ENCODE results near the gene TP53BP2. TPM values are rescaled to one million over a fixed set of nuclear protein-coding genes. Genes with fewer than 3 reads are reported as not detected.
A peak's percentile ranks its signal among the peaks of the same experiment; 100 is the strongest.
"Not testable (repeated sequence)": the region's sequence is repeated elsewhere in the genome, so short reads cannot be mapped to it uniquely, and the experiment has no call there.

Gene TP53BP2, protein sequence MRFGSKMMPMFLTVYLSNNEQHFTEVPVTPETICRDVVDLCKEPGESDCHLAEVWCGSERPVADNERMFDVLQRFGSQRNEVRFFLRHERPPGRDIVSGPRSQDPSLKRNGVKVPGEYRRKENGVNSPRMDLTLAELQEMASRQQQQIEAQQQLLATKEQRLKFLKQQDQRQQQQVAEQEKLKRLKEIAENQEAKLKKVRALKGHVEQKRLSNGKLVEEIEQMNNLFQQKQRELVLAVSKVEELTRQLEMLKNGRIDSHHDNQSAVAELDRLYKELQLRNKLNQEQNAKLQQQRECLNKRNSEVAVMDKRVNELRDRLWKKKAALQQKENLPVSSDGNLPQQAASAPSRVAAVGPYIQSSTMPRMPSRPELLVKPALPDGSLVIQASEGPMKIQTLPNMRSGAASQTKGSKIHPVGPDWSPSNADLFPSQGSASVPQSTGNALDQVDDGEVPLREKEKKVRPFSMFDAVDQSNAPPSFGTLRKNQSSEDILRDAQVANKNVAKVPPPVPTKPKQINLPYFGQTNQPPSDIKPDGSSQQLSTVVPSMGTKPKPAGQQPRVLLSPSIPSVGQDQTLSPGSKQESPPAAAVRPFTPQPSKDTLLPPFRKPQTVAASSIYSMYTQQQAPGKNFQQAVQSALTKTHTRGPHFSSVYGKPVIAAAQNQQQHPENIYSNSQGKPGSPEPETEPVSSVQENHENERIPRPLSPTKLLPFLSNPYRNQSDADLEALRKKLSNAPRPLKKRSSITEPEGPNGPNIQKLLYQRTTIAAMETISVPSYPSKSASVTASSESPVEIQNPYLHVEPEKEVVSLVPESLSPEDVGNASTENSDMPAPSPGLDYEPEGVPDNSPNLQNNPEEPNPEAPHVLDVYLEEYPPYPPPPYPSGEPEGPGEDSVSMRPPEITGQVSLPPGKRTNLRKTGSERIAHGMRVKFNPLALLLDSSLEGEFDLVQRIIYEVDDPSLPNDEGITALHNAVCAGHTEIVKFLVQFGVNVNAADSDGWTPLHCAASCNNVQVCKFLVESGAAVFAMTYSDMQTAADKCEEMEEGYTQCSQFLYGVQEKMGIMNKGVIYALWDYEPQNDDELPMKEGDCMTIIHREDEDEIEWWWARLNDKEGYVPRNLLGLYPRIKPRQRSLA
- total RNA-seq: 44.1 TPM

DNA sequence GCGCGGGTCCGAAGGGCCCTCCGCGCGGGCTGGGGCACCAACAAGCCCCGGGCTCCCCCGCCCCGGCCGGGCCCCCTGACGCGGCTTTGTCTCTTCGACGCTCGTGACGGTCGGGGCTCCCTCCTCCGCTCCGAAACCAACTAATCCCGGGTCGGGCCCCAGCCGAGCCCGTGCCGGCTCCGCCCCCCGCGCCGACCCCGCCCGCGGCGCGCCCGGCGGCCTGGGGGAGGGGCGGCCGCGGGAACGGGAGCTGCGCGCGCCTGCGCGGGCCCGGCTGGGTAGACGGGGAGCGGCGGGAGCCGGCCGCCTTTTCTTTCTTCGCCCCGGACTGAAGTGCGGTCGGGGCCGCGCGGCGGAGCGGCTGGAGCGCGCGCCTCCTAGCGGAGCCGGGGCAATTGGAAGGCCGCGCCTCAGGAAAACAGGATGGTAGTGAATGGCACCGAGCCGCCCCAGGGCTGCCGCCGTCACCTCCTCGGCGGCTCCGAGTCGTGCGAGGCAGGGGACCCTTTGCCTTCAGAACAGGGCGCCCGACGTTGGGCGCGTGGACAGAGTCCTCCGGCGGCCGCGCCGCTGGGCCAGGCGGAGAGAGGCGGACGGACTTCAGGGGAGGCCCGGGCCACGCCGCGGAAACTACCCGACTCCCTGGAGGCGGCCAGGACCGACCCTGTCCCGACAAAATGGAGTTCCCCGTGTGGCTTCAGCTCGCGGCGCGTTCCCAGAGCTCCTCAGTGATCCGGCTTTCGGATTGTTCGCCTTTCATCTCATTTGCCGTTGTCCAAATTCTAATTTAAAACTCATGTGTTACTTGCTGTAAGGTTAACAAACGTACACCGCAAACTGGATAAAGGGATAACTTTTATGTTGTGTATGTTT, at the start of gene TP53BP2:
TP53BP2 (minus strand) TSS at position 138 of the 873 bp plus-strand sequence. CDS start 267 bp downstream, outside the sequence.
- ATAC-seq: peak; percentile 95

DNA sequence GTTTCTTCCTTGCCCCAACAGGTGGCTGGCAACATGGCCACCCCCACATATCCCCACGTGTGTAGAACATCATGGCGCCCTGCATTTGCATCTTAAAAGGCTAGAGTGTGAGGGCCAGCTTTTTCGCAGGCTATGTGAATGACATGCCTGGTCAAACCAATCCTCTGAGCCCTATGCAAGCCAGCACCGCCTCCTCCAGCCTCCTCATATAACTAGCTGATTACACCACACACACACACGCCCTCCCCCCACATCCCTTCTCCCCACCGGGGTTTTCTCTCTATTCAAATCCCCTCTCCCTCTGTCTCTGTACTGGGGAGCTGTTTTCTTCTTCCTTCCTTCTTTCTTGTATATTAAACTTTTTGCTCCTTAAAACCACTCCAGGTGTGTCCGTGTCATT, 44.7 kb upstream of the TP53BP2 start:
- DNase-seq (ENCODE audit: low spot score); intact Hi-C loops (cut with DNase I): not testable (repeated sequence)

More for the DNA sequence above, at the start of gene TP53BP2:
- intact Hi-C loops (cut with DNase I): no loop called here
- DNase-seq (ENCODE audit: low spot score): peak; percentile 92

DNA sequence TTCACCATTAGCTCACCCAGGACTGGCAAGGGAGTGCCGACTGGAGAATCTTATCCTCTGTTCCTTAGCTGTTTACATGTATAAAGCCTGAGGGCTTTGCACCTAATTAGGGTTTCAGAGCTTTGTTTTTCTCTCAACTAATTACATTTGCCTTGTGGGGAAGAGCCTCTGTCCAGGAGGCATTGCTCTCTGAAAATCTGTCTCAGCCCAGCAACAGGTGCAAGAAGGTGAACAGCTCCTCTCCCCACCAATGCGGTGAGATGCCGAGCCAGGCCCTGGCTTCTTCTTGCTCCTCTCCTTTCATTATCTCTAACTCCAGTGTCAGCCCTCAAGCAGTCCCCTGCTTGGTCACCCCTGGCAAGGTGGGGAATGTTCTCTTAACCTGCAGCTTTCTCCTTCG, 43.6 kb upstream of the TP53BP2 start:
- intact Hi-C loops (cut with DNase I); DNase-seq (ENCODE audit: low spot score); ATAC-seq: not testable (repeated sequence)

More for the DNA sequence above, 44.7 kb upstream of the TP53BP2 start:
- ATAC-seq: not testable (repeated sequence)

DNA sequence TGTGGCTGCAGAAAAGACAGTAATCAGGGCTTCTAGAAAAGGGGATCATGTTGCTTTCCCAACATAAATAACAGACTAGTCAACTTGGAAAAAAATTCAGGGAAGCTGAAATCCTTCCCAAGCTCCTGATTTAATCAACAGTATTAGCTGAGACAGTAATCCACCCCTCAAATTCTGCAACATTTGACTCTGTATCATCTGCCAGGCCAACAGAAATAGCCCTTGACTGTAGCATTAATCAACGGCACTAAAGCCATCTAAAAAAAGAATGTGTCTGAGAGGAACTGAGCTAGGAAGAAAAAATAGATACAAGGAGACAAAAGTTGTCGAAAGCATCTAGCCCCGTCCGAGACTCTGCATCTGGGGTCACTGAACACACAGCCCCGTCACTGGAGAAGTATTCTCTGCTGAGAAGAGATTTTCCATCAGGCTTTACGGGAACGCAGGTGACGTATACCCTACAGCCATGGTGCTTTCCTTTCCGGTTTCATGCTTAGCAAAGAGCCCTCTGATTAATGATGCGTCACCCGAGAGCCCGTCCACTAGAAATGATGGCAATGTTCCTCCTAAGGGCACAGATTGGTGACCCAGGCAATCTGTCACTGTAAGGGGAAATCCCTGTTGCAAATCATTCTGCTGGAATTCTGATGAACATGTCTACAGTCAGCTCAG, 42.1 kb upstream of the TP53BP2 start:
- DNase-seq (ENCODE audit: low spot score) (no peak), ATAC-seq (peak; percentile 64)
- intact Hi-C loops (cut with DNase I): no loop called here

DNA sequence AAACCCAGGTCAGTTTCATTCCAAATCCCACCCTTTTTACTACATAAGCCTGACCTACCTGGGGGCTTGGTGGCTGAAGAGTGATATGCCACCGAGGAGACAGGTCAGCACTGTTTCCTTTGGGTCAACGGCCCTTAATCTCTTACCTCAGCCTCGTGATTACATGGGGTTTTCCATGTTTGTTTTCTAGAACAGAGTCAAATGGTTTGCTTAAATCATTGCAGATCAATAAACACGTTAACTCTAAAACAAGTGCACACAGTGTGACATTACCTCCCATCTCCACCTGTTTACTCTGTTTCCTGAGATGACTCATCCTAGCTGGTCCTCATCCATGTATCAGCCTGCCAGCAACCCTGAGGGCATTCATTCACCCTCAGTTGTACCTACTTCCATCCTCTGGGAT, 40.8 kb upstream of the TP53BP2 start:
- intact Hi-C loops (cut with DNase I): no loop called here
- DNase-seq (ENCODE audit: low spot score) (no peak), ATAC-seq (no peak)

DNA sequence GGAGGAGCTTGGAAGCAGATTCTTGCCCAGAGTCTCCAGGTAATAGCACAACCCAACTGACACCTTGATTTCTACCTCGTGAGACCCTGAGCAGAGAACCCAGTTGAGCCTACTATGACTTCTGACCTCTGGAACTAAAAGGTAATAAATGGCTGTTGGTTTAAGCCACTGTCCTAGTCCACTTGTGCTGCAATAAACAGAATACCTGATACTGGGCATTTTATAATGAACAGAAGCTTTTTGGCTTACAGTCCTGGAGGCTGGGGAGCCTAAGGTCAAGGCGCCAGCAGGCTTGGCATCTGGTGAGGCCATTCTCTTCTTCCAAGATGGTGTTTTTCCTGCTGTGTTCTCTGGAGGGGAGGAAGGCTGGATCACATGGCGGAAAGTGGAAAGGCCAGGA, 39.9 kb upstream of the TP53BP2 start:
- DNase-seq (ENCODE audit: low spot score) (no peak), ATAC-seq (no peak)
- intact Hi-C loops (cut with DNase I): no loop called here

DNA sequence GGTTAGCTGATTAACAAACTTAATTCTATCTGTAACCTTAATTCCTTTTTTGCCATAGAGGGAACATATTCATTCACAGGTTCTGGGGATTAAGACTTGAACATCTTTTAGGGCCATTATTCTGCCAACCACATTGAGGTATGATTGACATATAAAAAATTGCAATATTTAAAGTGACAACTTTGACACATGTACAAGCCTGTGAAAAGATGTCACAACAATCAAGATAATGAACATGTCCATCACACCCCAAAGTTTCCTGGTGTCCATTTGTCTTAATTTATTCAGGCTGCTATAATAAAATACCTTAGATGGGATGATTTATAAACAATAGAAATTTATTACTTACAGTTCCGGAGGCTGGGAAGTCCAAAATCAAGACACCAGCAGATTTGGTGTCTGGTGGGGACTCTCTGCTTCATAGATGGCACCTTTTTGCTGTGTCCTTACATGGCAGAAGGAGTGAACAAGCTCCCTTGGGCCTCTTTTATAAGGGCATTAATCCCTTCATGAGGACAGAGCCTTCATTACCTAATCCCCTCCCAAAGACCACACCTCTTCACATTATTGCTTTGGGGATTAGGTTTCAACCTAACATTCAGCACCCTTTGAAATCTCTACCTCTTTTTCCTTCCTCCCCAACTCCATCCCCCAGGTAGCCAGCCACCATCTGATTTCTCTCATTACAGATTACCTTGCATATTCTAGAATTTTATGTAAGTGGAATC, 33.0 kb upstream of the TP53BP2 start:
- ATAC-seq: no peak
- intact Hi-C loops (cut with DNase I): no loop called here

DNA sequence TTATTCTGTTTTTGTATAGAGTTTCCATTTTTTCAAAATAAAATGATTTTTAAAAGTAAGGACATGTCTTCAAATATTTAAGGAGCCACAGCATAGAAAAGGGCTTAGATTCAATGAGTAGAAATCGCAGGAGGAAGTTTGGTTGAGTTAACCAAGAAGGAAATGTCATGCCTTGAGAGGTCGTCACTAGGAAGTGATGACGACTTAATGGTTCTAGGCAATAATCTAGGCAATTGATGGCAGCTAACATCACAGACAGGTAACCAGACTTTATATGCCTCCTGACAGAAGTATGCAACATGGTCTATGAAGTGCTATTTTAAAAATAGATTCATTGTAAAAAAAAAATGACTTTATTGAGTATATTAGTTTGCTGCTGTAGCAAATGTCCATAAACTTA, 32.1 kb upstream of the TP53BP2 start:
- no peak for DNase-seq (ENCODE audit: low spot score)
- intact Hi-C loops (cut with DNase I): no loop called here

More for the DNA sequence above, 33.0 kb upstream of the TP53BP2 start:
- no peak for DNase-seq (ENCODE audit: low spot score)

DNA sequence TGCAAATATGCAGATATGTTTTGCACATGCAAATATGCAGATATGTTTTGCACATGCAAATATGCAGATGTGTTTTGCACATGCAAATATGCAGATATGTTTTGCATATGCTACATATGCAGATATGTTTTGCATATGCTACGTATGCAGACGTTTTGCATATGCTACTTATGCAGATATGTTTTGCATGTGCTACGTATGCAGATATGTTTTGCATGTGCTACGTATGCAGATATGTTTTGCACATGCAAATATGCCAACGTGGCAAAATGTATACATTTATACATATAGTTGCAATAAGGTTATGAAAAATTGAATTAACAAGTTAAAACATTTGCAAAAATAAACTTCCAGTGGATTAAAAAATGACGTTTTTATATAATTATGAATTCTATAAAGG, 30.8 kb upstream of the TP53BP2 start:
- DNase-seq (ENCODE audit: low spot score) (no peak), ATAC-seq (no peak)
- intact Hi-C loops (cut with DNase I): no loop called here

More for the DNA sequence above, 32.1 kb upstream of the TP53BP2 start:
- ATAC-seq: no peak

DNA sequence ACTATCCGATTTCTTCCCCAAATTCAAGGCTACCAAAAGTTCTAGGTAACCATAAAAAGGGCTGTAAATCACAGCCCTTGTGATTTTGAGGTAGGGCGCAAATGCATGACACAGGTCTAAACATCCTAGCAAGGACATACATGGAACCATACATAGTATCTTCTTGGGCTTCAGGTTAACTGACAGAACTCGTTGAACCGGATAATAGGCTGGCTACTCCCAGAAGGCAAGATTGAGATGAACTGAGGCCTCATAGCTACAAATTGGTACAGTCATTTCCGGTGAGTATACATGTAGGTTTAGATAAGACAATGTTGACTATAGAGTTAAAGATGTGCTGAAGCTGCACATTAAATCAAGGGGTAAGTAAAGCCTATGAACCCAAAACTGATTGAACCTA, 27.3 kb upstream of the TP53BP2 start:
- DNase-seq (ENCODE audit: low spot score) (no peak), ATAC-seq (no peak)
- intact Hi-C loops (cut with DNase I): no loop called here

DNA sequence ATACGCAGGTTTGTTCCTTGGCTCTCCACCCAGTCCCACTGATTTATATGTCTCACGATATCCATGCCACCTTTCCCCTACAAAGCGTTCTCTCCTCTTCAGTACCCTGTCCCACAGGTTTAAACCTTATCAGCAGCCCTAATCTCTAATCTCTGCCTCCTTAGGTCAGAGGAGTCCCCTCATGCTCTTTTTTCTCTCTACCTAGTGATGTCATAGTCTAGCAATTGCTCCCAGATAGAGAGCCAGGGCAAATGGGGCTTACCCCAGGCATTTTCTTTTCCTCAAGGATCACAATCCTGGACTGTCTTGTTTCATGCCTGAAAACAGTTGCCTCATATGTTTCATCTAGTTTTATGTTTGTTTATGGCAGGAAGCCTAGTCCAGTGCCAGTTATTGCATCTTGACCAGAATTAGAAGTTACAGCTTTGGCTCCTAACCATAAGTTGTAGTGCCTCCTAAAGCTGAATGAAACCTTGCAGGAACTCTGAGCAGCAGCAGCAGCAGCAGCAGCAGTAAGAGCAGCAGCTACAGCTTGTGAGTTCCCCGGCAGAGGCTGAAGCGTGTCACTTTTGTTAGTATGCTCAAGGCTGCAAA, 26.7 kb upstream of the TP53BP2 start:
- DNase-seq (ENCODE audit: low spot score): no peak
- intact Hi-C loops (cut with DNase I): no loop called here
- ATAC-seq: no peak

DNA sequence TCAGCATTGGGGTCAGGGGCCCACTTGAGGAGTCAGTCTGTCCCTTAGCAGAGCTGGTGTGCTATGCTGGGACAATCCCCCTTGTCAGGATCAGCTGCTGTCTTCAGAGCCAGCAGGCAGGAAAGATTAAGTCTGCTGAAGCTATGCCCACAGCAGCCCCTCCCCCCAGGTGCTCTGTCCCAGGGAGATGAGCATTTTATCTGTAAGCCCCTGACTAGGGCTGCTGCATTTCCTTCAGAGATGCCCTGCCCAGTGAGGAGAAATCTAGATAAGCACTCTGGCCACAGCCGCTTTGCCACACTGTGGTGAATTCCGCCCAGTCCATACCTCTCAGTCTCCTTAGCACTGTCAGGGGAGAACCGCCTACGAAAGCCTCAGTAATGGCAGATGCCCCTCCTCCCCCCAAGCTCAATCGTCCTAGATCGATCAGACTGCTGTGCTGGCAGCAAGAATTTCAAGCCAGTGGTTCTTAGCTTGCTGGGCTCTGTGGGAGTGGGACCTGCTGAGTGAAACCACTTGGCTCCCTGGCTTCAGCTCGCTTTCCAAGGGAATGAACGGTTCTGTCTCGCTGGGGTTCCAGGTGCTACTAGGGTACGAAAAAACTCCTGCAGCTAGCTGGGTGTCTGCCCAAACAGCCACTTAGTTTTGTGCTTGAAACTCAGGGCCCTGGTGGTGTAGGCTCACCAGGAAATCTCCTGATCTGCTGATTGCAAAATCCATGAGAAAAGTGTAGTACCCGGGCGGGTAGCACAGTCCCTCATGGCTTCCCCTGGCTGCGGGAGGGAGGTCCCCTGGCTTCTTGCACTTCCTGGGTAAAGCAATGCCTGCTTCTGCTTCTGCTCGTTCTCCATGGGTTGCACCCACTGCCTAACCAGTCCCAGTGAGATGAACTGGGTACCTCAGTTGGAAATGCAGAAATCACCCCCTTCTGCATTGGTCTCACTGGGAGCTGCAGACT, 25.1 kb upstream of the TP53BP2 start:
- DNase-seq (ENCODE audit: low spot score) (no peak), ATAC-seq (no peak)
- intact Hi-C loops (cut with DNase I): no loop called here

DNA sequence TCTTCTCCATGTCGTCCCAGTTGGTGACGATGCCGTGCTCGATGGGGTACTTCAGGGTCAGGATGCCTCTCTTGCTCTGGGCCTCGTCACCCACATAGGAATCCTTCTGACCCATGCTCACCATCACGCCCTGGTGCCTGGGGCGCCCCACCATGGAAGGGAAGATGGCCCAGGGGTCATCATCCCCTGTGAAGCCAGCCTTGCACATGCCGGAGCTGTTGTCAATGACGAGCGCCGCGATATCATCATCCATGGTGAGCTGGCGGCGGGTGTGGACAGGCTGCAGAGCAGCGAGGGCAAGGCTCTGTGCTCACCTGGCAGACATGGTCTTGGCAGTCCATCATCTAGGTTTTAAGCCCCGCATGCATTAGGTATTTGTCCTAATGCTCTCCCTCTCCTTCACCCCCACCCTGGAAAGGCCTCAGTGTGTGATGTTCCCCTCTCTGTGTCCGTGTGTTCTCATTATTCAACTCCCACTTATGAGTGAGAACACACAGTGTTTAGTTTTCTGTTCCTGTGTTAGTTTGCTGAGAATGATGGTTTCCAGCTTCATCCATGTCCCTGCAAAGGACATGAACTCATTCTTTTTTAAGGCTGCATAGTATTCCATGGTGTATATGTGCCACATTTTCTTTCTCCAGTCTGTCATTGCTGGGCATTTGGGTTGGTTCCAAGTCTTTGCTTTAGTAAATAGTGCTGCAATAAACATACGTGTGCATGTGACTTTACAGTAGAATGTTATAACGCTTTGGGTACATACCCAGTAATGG, 19.0 kb upstream of the TP53BP2 start:
- intact Hi-C loops (cut with DNase I); DNase-seq (ENCODE audit: low spot score); ATAC-seq: not testable (repeated sequence)

DNA sequence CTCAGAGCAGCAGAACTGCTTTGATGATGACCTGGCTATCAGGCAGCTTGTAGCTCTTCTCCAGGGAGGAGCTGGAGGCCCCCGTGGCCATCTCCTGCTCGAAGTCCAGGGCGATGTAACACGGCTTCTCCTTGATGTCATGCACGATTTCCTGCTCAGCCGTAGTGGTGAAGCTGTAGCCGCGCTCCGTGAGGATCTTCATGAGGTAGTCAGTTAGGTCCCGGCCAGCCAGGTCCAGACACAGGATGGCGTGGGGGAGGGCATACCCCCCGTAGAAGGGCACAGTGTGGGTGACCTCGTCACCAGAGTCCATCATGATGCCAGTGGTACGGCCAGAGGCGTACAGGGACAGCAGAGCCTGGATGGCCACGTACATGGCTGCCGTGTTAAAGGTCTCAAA, 18.3 kb upstream of the TP53BP2 start:
- ATAC-seq: no peak

DNA sequence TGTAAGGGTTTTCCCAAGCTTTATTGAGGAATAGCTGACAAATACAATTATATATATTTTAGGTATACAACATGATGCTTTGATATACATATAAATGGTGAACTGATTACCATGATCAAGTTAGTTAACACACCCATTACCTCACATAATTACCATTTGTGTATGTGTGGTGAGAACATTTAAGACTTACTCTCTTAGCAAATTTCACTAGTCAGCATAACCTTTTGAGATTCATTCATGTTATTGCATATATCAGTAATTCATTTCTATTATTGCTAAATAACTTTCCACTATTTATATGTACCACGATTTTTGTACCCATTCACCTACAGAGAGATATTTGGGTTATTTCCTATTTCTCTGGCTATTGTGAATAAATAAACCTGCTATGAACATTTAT, 16.2 kb upstream of the TP53BP2 start:
- DNase-seq (ENCODE audit: low spot score): no peak
- intact Hi-C loops (cut with DNase I): no loop called here
- no peak for ATAC-seq

More for the DNA sequence above, 18.3 kb upstream of the TP53BP2 start:
- DNase-seq (ENCODE audit: low spot score): no peak
- intact Hi-C loops (cut with DNase I): no loop called here

Measured in sciatic nerve (tissue), 2 donors.